Posterior cingulate gyrus (tissue), 11 donors: ENCODE results near the gene PAX5.

Experiments
- DNase-seq, 10 donors: peaks; one replicate each; pipeline versions ENCODE4 v3.0.0 to v3.0.0-alpha.2; 2020 to 2021; ENCODE audit warnings: mixed read lengths in 3 of 10
- intact Hi-C: fragments of 100-400 bp; cut with DNase I; formaldehyde crosslinking; loops from one replicate; pipeline ENCODE4 v1.15.1; 2023

The PAX5 gene

GRCh38 chr9:36964791-36965190, 69.3 kb downstream of the PAX5 start:
- no peak for DNase-seq
- intact Hi-C loops = no loop called here

GRCh38 chr9:36963346-36963745, 70.7 kb downstream of the PAX5 start:
- intact Hi-C loops = no loop called here
- no peak for DNase-seq

- intact Hi-C loops = no loop called here
Observed at GRCh38 chr9:36962691-36963090, 71.4 kb downstream of the PAX5 start.

GRCh38 chr9:36961561-36962325, 72.3 kb downstream of the PAX5 start:
- DNase-seq = no peak
- intact Hi-C loops = no loop called here

More at GRCh38 chr9:36962691-36963090, 71.4 kb downstream of the PAX5 start:
- DNase-seq = no peak

GRCh38 chr9:36961051-36961450, 73.0 kb downstream of the PAX5 start:
- intact Hi-C loops = no loop called here
- no peak for DNase-seq

- no peak for DNase-seq
- intact Hi-C loops = no loop called here
Observed at GRCh38 chr9:36960575-36960955, 73.5 kb downstream of the PAX5 start.

- no peak for DNase-seq
- intact Hi-C loops = no loop called here
Observed at GRCh38 chr9:36959681-36960574, 74.1 kb downstream of the PAX5 start.

- intact Hi-C loops = no loop called here
- no peak for DNase-seq
Observed at GRCh38 chr9:36956908-36957307, 77.2 kb downstream of the PAX5 start.

GRCh38 chr9:36950389-36950788, 83.7 kb downstream of the PAX5 start:
- no peak for DNase-seq
- intact Hi-C loops = no loop called here

GRCh38 chr9:36949466-36949865, 84.6 kb downstream of the PAX5 start:
- intact Hi-C loops = no loop called here
- no peak for DNase-seq

GRCh38 chr9:36948051-36948450, 86.0 kb downstream of the PAX5 start:
- intact Hi-C loops = no loop called here
- no peak for DNase-seq

GRCh38 chr9:36946653-36947052, 87.4 kb downstream of the PAX5 start:
- intact Hi-C loops = no loop called here
- DNase-seq = no peak

GRCh38 chr9:36945999-36946398, 88.1 kb downstream of the PAX5 start:
- DNase-seq = no peak

GRCh38 chr9:36942891-36943290, 91.2 kb downstream of the PAX5 start:
- intact Hi-C loops = no loop called here
- DNase-seq = no peak

More at GRCh38 chr9:36945999-36946398, 88.1 kb downstream of the PAX5 start:
- intact Hi-C loops = no loop called here

- intact Hi-C loops = no loop called here
- no peak for DNase-seq
Observed at GRCh38 chr9:36941441-36941840, 92.6 kb downstream of the PAX5 start.

- no peak for DNase-seq
- intact Hi-C loops = no loop called here
Observed at GRCh38 chr9:36940881-36941280, 93.2 kb downstream of the PAX5 start.

- no peak for DNase-seq
- intact Hi-C loops = no loop called here
Observed at GRCh38 chr9:36940500-36940853, 93.6 kb downstream of the PAX5 start.

- no peak for DNase-seq
- intact Hi-C loops = no loop called here
Observed at GRCh38 chr9:36939655-36940499, 94.2 kb downstream of the PAX5 start.

- DNase-seq = no peak
- intact Hi-C loops = no loop called here
Observed at GRCh38 chr9:36939214-36939613, 94.9 kb downstream of the PAX5 start.

GRCh38 chr9:36938617-36939016, 95.5 kb downstream of the PAX5 start:
- DNase-seq = no peak
- intact Hi-C loops = no loop called here

GRCh38 chr9:36937951-36938350, 96.1 kb downstream of the PAX5 start:
- intact Hi-C loops = no loop called here
- DNase-seq = no peak
